ENCODE measurements around the gene FBXO17.
"Not testable (repeated sequence)": the region's sequence is repeated elsewhere in the genome, so short reads cannot be mapped to it uniquely, and the experiment has no call there.

Gene FBXO17

GRCh38 chr19:38979812-38980211 lies 4.3 kb upstream of the FBXO17 start:
- no peak for DNase-seq

- no peak for DNase-seq
Observed at GRCh38 chr19:38978326-38978689, 2.8 kb upstream of the FBXO17 start.

- DNase-seq, result no peak
Observed at GRCh38 chr19:38977445-38978325, 2.1 kb upstream of the FBXO17 start.

- peak; percentile 28 for DNase-seq
Observed at GRCh38 chr19:38975861-38976271, 324 bp upstream of the FBXO17 start.

GRCh38 chr19:38974624-38975213 lies 823 bp downstream of the FBXO17 start:
- no peak for DNase-seq

- DNase-seq, result no peak
Observed at GRCh38 chr19:38971672-38972071, 3.9 kb downstream of the FBXO17 start.

GRCh38 chr19:38970664-38971532 lies 4.6 kb downstream of the FBXO17 start:
- DNase-seq, result no peak

- DNase-seq, result not testable (repeated sequence)
Observed at GRCh38 chr19:38966149-38966548, 9.4 kb downstream of the FBXO17 start.

- no peak for DNase-seq
Observed at GRCh38 chr19:38964738-38965137, 10.8 kb downstream of the FBXO17 start.

- no peak for DNase-seq
Observed at GRCh38 chr19:38959618-38960017, 15.9 kb downstream of the FBXO17 start.

GRCh38 chr19:38958301-38958700 lies 17.2 kb downstream of the FBXO17 start:
- DNase-seq, result no peak

GRCh38 chr19:38956264-38956663 lies 19.3 kb downstream of the FBXO17 start:
- DNase-seq, result no peak

GRCh38 chr19:38953677-38954076 lies 21.9 kb downstream of the FBXO17 start:
- no peak for DNase-seq

- DNase-seq, result no peak
Observed at GRCh38 chr19:38952395-38953165, 23.0 kb downstream of the FBXO17 start.

GRCh38 chr19:38951187-38951586 lies 24.4 kb downstream of the FBXO17 start:
- DNase-seq, result no peak

GRCh38 chr19:38949580-38950367 lies 25.8 kb downstream of the FBXO17 start:
- no peak for DNase-seq

- no peak for DNase-seq
Observed at GRCh38 chr19:38946229-38947010, 29.1 kb downstream of the FBXO17 start.

- no peak for DNase-seq
Observed at GRCh38 chr19:38945562-38946228, 29.8 kb downstream of the FBXO17 start.

GRCh38 chr19:38944981-38945506 lies 30.5 kb downstream of the FBXO17 start:
- DNase-seq, result no peak

Measured in amniotic stem cell (primary cell).